HEK293 (cell line): ENCODE results near the gene MBTD1.

Experiments
- CTCF ChIA-PET: fragments of 350-600 bp; formaldehyde crosslinking; extraction: SDS; loops from one replicate; lab custom pipeline; 2021; ENCODE audit warnings: antibody characterized with exemption; lab: Yijun Ruan, JAX
- POLR2A ChIA-PET: fragments of 300-600 bp; formaldehyde crosslinking; extraction: SDS; loops from one replicate; lab custom pipeline; 2020; ENCODE audit warnings: antibody characterized with exemption, inconsistent platforms; lab: Yijun Ruan, JAX
- H3K27ac ChIP-seq: fragments of 200-500 bp; sonication (Bioruptor generic); 2 replicates; pipeline ENCODE4 v1.5.1; 2014; ENCODE audit warnings: low read depth, low read length, control low read depth, inconsistent platforms; ENCODE audit errors: extremely low read depth
- H3K36me3 ChIP-seq, 2 experiments: fragments of 200-500 bp in 1 of 2; sonication (Bioruptor generic) in 1 of 2; 1 replicate in 1 of 2; 2 replicates in 1 of 2; pipeline ENCODE4 v1.5.1; 2014 to 2017; ENCODE audit warnings: inconsistent platforms in 2 of 2, low read length in 2 of 2; ENCODE audit not compliant: control insufficient read depth in 2 of 2, insufficient read depth in 1 of 2
- H3K4me1 ChIP-seq: fragments of 200-500 bp; sonication (Bioruptor generic); 2 replicates; pipeline ENCODE4 v1.5.1; 2014; ENCODE audit warnings: mild to moderate bottlenecking, low read length, inconsistent platforms; ENCODE audit not compliant: control insufficient read depth, insufficient read depth
- H3K4me3 ChIP-seq: 2 replicates; pipeline ENCODE4 v1.5.1; 2011; ENCODE audit warnings: low read depth, mild to moderate bottlenecking, control low read depth, low read length, moderate library complexity
- H3K9me3 ChIP-seq: fragments of 200-500 bp; sonication (Bioruptor generic); 2 replicates; pipeline ENCODE4 v1.5.1; 2014; ENCODE audit warnings: low read depth, low read length, inconsistent platforms; ENCODE audit not compliant: control insufficient read depth, insufficient read depth
- BCL11B ChIP-seq: fragments of 450-650 bp; formaldehyde crosslinking; IDR thresholded peaks from 2 replicates; pipeline ENCODE4 v1.5.1; 2016; ENCODE audit warnings: low read depth, missing biosample characterization, missing genetic modification characterization
- SETDB1 ChIP-seq: IDR thresholded peaks from one replicate; pipeline ENCODE4 v1.6.1; 2017; ENCODE audit warnings: mild to moderate bottlenecking, low read length, moderate library complexity, mixed read lengths; ENCODE audit not compliant: insufficient read length
- TSHZ1 ChIP-seq: fragments of 450-650 bp; formaldehyde crosslinking; IDR thresholded peaks from 2 replicates; pipeline ENCODE4 v1.5.1; 2016; ENCODE audit warnings: missing biosample characterization, missing genetic modification characterization, borderline replicate concordance
- ZBTB49 ChIP-seq: fragments of 450-650 bp; formaldehyde crosslinking; IDR thresholded peaks from 2 replicates; pipeline ENCODE4 v1.5.1; 2016; ENCODE audit warnings: missing biosample characterization, missing genetic modification characterization, low read depth
- ZFP41 ChIP-seq: fragments of 450-650 bp; formaldehyde crosslinking; IDR thresholded peaks from 2 replicates; pipeline ENCODE4 v1.5.1; 2016; ENCODE audit warnings: missing biosample characterization, missing genetic modification characterization, borderline replicate concordance
- ZNF169 ChIP-seq: fragments of 450-650 bp; formaldehyde crosslinking; IDR thresholded peaks from 2 replicates; pipeline ENCODE4 v1.5.1; 2016; ENCODE audit warnings: missing biosample characterization, missing genetic modification characterization
- ZNF239 ChIP-seq: fragments of 450-650 bp; formaldehyde crosslinking; IDR thresholded peaks from 2 replicates; pipeline ENCODE4 v1.5.1; 2016; ENCODE audit warnings: missing biosample characterization, missing genetic modification characterization
- ZNF292 ChIP-seq: fragments of 450-650 bp; formaldehyde crosslinking; IDR thresholded peaks from 2 replicates; pipeline ENCODE4 v1.5.1; 2016; ENCODE audit warnings: low read depth, missing biosample characterization, missing genetic modification characterization, borderline replicate concordance
- ZNF37A ChIP-seq: fragments of 450-650 bp; IDR thresholded peaks from 2 replicates; pipeline ENCODE4 v1.5.1; 2018; ENCODE audit warnings: missing biosample characterization, missing genetic modification characterization
- ZNF404 ChIP-seq: fragments of 450-650 bp; formaldehyde crosslinking; IDR thresholded peaks from 2 replicates; pipeline ENCODE4 v1.5.1; 2017; ENCODE audit warnings: missing biosample characterization, missing genetic modification characterization
- ZNF585B ChIP-seq: fragments of 450-650 bp; formaldehyde crosslinking; IDR thresholded peaks from 2 replicates; pipeline ENCODE4 v1.5.1; 2016; ENCODE audit warnings: missing biosample characterization, missing genetic modification characterization
- ZNF654 ChIP-seq: fragments of 450-650 bp; formaldehyde crosslinking; IDR thresholded peaks from 2 replicates; pipeline ENCODE4 v1.5.1; 2016; ENCODE audit warnings: low read depth, missing biosample characterization, missing genetic modification characterization
- ZNF76 ChIP-seq: fragments of 450-650 bp; formaldehyde crosslinking; IDR thresholded peaks from 2 replicates; pipeline ENCODE4; 2016; ENCODE audit warnings: low read depth, missing biosample characterization, missing genetic modification characterization, borderline replicate concordance
- ZSCAN4 ChIP-seq: fragments of 450-650 bp; formaldehyde crosslinking; IDR thresholded peaks from 2 replicates; pipeline ENCODE4 v1.5.1; 2017; ENCODE audit warnings: missing biosample characterization, missing genetic modification characterization
- TF ChIP-seq, protein P1 (sequence below): fragments of 450-650 bp; formaldehyde crosslinking; optimal IDR thresholded peaks from 2 replicates; pipeline ENCODE3; 2016; ENCODE audit warnings: missing biosample characterization, mild to moderate bottlenecking, missing genetic modification characterization
- TF ChIP-seq, protein P2 (sequence below): fragments of 450-650 bp; formaldehyde crosslinking; IDR thresholded peaks from 2 replicates; pipeline ENCODE4 v1.5.1; 2016; ENCODE audit warnings: missing biosample characterization, missing genetic modification characterization
- TF ChIP-seq, protein P3 (sequence below): fragments of 450-650 bp; formaldehyde crosslinking; IDR thresholded peaks from 2 replicates; pipeline ENCODE4 v1.5.1; 2016; ENCODE audit warnings: missing biosample characterization, missing genetic modification characterization
- TF ChIP-seq, protein P4 (sequence below): fragments of 450-650 bp; formaldehyde crosslinking; IDR thresholded peaks from 2 replicates; pipeline ENCODE4 v1.5.1; 2016; ENCODE audit warnings: missing biosample characterization, missing genetic modification characterization
- TF ChIP-seq, protein P5 (sequence below): fragments of 450-650 bp; formaldehyde crosslinking; IDR thresholded peaks from 2 replicates; pipeline ENCODE4; 2016; ENCODE audit warnings: missing biosample characterization, missing genetic modification characterization

MBTD1 gene

GRCh38 chr17:51153210-51154072 lies 106.4 kb downstream of the MBTD1 start, which contains the start of gene NME1:
NME1 (plus strand) TSS chr17:51153559; CDS start chr17:51155655, 2,096 bp downstream.
- peak within 1 kb of the TSS; percentile 72 for H3K4me3 ChIP-seq
- peaks cover 4% of the 10 kb centered on the region; the same call in 1 of the 2 replicates for H3K4me1 ChIP-seq
- H3K9me3 ChIP-seq = no peaks in the 10 kb centered on the region
- CTCF ChIA-PET = interaction anchor here (0.6 to 3.8 kb wide), 45 partner anchors 9 to 564 kb away, joined by 3 to 107 read pairs (median 4); partner anchors contain the start of genes NME2, SPAG9 and UTP18
- peaks cover 19 to 32% of the 10 kb centered on the region in 2 experiments for H3K36me3 ChIP-seq
- POLR2A ChIA-PET = interaction anchor here (0.5 to 3.8 kb wide), 15 partner anchors 9 to 446 kb away, joined by 3 to 36 read pairs (median 4); partner anchors contain the start of genes ANKRD40, NME2, SPAG9 and TOB1
- peak within 1 kb of the TSS; percentile 76 for H3K27ac ChIP-seq
- TF ChIP-seq ZNF585B (tag by site-specific recombination) (peak; percentile 11; the same call in 1 of the 2 replicates), ZBTB49 (0 out of 2 replicates have a peak, but pooled peaks have one; percentile 10), ZNF76 (tag by site-specific recombination) (peak; percentile 91), ZNF37A (no peak), ZNF292 (tag by site-specific recombination) (no peak), TSHZ1 (tag by site-specific recombination) (peak; percentile 94; the same call in 1 of the 2 replicates), SETDB1 (no peak), BCL11B (tag by site-specific recombination) (no peak; the same call in 1 of the 2 replicates), ZNF239 (tag by site-specific recombination) (peak; percentile 76; the same call in 1 of the 2 replicates), ZNF169 (tag by site-specific recombination) (0 out of 2 replicates have a peak, but pooled peaks have one; percentile 59), ZNF654 (tag by site-specific recombination) (peak; percentile 96), ZSCAN4 (tag by site-specific recombination) (peak; percentile 80), ZFP41 (tag by site-specific recombination) (no peak), ZNF404 (peak; percentile 40; the same call in 1 of the 2 replicates)
- TF ChIP-seq, protein P1, sequence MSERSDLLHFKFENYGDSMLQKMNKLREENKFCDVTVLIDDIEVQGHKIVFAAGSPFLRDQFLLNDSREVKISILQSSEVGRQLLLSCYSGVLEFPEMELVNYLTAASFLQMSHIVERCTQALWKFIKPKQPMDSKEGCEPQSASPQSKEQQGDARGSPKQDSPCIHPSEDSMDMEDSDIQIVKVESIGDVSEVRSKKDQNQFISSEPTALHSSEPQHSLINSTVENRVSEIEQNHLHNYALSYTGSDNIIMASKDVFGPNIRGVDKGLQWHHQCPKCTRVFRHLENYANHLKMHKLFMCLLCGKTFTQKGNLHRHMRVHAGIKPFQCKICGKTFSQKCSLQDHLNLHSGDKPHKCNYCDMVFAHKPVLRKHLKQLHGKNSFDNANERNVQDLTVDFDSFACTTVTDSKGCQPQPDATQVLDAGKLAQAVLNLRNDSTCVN = peak; percentile 95
- TF ChIP-seq, protein P2, sequence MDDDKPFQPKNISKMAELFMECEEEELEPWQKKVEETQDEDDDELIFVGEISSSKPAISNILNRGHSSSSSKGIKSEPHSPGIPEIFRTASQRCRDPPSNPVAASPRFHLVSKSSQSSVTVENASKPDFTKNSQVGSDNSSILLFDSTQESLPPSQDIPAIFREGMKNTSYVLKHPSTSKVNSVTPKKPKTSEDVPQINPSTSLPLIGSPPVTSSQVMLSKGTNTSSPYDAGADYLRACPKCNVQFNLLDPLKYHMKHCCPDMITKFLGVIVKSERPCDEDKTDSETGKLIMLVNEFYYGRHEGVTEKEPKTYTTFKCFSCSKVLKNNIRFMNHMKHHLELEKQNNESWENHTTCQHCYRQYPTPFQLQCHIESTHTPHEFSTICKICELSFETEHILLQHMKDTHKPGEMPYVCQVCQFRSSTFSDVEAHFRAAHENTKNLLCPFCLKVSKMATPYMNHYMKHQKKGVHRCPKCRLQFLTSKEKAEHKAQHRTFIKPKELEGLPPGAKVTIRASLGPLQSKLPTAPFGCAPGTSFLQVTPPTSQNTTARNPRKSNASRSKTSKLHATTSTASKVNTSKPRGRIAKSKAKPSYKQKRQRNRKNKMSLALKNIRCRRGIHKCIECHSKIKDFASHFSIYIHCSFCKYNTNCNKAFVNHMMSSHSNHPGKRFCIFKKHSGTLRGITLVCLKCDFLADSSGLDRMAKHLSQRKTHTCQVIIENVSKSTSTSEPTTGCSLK (tag by site-specific recombination) = no peak
- TF ChIP-seq, protein P3, sequence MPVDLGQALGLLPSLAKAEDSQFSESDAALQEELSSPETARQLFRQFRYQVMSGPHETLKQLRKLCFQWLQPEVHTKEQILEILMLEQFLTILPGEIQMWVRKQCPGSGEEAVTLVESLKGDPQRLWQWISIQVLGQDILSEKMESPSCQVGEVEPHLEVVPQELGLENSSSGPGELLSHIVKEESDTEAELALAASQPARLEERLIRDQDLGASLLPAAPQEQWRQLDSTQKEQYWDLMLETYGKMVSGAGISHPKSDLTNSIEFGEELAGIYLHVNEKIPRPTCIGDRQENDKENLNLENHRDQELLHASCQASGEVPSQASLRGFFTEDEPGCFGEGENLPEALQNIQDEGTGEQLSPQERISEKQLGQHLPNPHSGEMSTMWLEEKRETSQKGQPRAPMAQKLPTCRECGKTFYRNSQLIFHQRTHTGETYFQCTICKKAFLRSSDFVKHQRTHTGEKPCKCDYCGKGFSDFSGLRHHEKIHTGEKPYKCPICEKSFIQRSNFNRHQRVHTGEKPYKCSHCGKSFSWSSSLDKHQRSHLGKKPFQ = 0 out of 2 replicates have a peak, but pooled peaks have one; percentile 45
- TF ChIP-seq, protein P4, sequence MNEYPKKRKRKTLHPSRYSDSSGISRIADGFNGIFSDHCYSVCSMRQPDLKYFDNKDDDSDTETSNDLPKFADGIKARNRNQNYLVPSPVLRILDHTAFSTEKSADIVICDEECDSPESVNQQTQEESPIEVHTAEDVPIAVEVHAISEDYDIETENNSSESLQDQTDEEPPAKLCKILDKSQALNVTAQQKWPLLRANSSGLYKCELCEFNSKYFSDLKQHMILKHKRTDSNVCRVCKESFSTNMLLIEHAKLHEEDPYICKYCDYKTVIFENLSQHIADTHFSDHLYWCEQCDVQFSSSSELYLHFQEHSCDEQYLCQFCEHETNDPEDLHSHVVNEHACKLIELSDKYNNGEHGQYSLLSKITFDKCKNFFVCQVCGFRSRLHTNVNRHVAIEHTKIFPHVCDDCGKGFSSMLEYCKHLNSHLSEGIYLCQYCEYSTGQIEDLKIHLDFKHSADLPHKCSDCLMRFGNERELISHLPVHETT (tag by site-specific recombination) = peak; percentile 100
- TF ChIP-seq, protein P5, sequence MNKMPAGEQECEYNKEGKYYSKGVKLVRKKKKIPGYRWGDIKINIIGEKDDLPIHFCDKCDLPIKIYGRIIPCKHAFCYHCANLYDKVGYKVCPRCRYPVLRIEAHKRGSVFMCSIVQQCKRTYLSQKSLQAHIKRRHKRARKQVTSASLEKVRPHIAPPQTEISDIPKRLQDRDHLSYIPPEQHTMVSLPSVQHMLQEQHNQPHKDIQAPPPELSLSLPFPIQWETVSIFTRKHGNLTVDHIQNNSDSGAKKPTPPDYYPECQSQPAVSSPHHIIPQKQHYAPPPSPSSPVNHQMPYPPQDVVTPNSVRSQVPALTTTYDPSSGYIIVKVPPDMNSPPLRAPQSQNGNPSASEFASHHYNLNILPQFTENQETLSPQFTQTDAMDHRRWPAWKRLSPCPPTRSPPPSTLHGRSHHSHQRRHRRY (tag by site-specific recombination) = no peak
